ENCODE measurements around the gene CFD.
"Not testable (repeated sequence)": the region's sequence is repeated elsewhere in the genome, so short reads cannot be mapped to it uniquely, and the experiment has no call there.

CFD gene

GRCh38 chr19:825897-826644 lies 33.4 kb upstream of the CFD start:
- DNase-seq (ENCODE audit: low read depth): no peak

GRCh38 chr19:827314-827709 lies 32.2 kb upstream of the CFD start:
- DNase-seq (ENCODE audit: low read depth): no peak

DNA sequence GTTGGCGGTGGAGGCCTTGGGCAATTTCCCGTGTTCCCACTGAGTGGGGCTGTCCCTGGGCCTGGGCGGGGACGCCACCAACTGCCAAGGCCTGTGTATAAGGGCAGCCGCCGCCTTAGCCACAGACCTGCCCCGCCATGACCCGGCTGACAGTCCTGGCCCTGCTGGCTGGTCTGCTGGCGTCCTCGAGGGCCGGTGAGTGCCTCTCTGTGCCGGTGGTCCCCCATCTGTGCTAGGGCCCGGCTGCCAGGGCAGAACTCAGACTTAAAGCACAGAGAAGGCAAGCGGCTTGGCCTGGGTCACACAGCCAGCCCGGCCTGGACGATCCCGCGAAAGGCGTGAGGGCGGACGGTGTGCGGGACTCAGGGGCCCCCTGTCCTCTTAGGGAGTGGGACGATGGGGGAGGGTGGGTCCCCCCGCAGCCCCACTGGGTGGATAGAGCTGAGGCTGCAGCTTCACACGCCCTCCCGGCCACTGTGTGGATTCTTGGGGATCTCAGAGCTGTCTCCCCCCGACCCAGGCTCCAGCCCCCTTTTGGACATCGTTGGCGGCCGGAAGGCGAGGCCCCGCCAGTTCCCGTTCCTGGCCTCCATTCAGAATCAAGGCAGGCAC lies 31.6 kb upstream of the CFD start, which contains the start of gene AZU1:
AZU1 (plus strand) TSS at position 128 of the 612 bp plus-strand sequence; CDS start at position 138, 10 bp downstream.
- no peak for DNase-seq (ENCODE audit: low read depth)

DNA sequence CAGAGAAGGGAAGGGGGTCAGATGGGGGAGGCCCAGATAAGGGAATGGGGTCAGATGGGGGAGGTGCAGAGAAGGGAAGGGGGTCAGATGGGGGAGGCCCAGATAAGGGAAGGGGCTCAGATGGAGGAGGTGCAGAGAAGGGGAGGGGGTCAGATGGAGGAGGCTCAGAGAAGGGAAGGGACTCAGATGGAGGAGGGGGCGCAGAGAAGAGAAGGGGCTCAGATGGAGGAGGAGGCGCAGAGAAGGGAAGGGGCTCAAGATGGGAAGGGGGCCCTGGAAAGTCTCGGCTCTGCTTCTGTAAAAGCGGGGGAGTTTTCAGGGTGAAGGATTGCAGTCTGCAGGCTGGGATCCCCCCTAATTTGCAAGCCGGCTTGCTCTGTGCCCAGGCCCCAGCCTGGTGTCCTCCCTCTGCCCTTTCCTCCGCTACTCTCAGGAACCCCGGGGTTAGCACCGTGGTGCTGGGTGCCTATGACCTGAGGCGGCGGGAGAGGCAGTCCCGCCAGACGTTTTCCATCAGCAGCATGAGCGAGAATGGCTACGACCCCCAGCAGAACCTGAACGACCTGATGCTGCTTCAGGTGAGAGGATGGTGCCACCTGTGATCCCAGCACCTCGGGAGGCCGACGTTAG lies 30.2 kb upstream of the CFD start:
- no peak for DNase-seq (ENCODE audit: low read depth)

GRCh38 chr19:831407-832369 lies 27.8 kb upstream of the CFD start:
- no peak for DNase-seq (ENCODE audit: low read depth)

- no peak for DNase-seq (ENCODE audit: low read depth)
Observed at GRCh38 chr19:834216-834615, 25.2 kb upstream of the CFD start.

DNA sequence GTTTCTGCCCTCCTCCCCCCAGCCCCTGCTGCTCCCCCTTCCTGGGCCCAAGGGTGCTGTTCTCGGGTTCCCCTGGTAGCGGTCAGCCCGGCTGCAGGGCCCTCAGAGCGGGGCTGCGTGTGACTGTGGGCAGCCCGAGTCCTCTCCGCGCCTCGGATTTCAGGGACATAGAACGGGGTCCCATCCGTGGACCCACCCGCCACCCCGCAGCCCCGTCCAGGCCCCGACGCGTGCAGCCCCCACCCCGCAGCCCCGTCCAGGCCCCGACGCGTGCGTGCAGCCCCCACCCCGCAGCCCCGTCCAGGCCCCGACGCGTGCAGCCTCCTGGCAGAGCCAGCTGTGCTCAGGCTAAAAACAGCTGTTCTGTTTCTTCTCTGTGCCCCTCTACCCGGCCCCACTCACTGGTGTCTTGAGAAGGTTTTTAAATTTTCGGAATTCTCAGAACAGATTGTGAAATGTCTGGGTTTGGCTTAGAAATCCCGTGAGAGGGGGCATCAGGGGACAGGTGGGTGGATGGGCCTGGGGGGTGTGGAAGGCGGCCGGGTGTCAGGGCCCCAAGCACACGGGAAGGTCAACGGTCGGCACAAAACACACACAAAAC lies 24.2 kb upstream of the CFD start:
- DNase-seq (ENCODE audit: low read depth): no peak

GRCh38 chr19:840519-841206 lies 18.8 kb upstream of the CFD start, which contains the start of gene PRTN3:
TSS of gene PRTN3 (plus strand) at chr19:840999. CDS start at chr19:841009, 10 bp downstream.
- no peak for DNase-seq (ENCODE audit: low read depth)

DNA sequence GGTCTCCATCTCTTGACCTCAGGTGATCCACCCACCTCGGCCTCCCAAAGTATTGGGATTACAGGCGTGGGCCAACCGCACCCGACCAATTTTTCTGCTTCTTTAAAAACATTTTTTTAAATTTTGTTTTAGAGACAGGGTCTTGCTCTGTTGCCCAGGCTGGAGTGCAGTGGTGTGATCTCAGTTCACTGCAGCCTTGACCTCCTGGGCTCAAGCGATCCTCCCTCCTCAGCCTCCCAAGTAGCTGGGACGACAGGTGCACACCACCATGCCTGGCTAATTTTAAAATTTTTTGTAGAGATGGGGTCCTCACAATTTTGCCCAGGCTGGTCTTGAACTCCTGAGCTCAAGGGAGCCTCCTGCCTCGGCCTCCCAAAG lies 16.7 kb upstream of the CFD start:
- not testable (repeated sequence) for DNase-seq (ENCODE audit: low read depth)

GRCh38 chr19:843180-843835 lies 16.2 kb upstream of the CFD start:
- DNase-seq (ENCODE audit: low read depth): no peak

GRCh38 chr19:843836-844545 lies 15.5 kb upstream of the CFD start:
- DNase-seq (ENCODE audit: low read depth): no peak

GRCh38 chr19:844546-844971 lies 14.9 kb upstream of the CFD start:
- no peak for DNase-seq (ENCODE audit: low read depth)

- no peak for DNase-seq (ENCODE audit: low read depth)
Observed at GRCh38 chr19:845707-846521, 13.6 kb upstream of the CFD start.

GRCh38 chr19:848386-848921 lies 11.0 kb upstream of the CFD start:
- no peak for DNase-seq (ENCODE audit: low read depth)

DNA sequence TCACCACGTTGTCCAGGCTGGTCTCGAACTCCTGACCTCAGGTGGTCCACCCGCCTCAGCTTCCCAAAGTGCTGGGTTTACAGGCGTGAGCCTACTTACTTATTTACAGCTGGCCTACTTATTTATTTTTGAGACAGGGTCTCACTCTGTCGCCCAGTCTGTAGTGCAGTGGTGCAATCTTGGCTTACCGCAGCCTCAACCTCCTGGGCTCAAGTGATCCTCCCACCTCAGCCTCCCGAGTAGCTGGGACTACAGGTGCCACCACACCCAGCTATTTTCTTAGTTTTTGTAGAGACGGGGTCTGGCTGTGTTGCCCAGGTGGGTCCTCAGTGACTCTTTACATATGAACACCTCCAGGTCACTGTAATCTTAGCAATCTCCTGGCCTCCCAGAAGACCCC lies 10.3 kb upstream of the CFD start:
- DNase-seq (ENCODE audit: low read depth): not testable (repeated sequence)

- DNase-seq (ENCODE audit: low read depth): no peak
Observed at GRCh38 chr19:850221-850978, 9.1 kb upstream of the CFD start.

DNA sequence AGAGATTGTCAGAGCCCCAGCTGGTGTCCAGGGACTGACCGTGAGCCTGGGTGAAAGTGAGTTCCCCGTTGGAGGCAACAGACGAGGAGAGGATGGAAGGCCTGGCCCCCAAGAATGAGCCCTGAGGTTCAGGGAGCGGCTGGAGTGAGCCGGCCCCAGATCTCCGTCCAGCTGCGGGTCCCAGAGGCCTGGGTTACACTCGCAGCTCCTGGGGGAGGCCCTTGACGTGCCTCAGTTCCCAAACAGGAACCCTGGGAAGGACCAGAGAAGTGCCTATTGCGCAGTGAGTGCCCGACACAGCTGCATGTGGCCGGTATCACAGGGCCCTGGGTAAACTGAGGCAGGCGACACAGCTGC lies 8.5 kb upstream of the CFD start:
- DNase-seq (ENCODE audit: low read depth): no peak
